Caco-2 (cell line): ENCODE results near the gene ARSB. TPM values are rescaled to one million over a fixed set of nuclear protein-coding genes. Genes with fewer than 3 reads are reported as not detected.

Experiments
- BruUV-seq: library from RNA; stranded (reverse); fragments of 400-500 nt; replicated peaks from 2 replicates; lab custom pipeline; 2021; lab: Mats Ljungman, UMichigan
- CTCF ChIA-PET: fragments of 300-600 bp; sonication (Branson Sonifier 250); formaldehyde crosslinking; loops from one replicate; lab custom pipeline; 2022; ENCODE audit warnings: antibody characterized with exemption; lab: Charles Lee
- POLR2A ChIA-PET: fragments of 300-600 bp; sonication (Branson Sonifier 250); formaldehyde crosslinking; loops from one replicate; lab custom pipeline; 2022; ENCODE audit warnings: antibody characterized with exemption; lab: Charles Lee
- DNase-seq, 2 experiments: peaks; one replicate each; pipeline versions ENCODE4 v3.0.0 to v3.0.0-alpha.2; 2020 to 2022
- H3K27me3 ChIP-seq: replicated peaks from 2 replicates; pipeline ENCODE4 v1.6.0; 2011; ENCODE audit warnings: low read length; ENCODE audit not compliant: control insufficient read depth, insufficient read depth
- H3K36me3 ChIP-seq: 2 replicates; pipeline ENCODE4 v1.5.1; 2011; ENCODE audit warnings: low read length; ENCODE audit not compliant: control insufficient read depth, insufficient read depth
- H3K4me1 ChIP-seq: fragments of 250-450 bp; sonication (Bioruptor Pico); 2 replicates; pipeline ENCODE4 v1.5.1; 2020; ENCODE audit warnings: mild to moderate bottlenecking
- H3K4me3 ChIP-seq: 2 replicates; pipeline ENCODE4 v1.5.1; 2011; ENCODE audit warnings: low read depth, mild to moderate bottlenecking, control low read depth, low read length
- H3K9me3 ChIP-seq: fragments of 250-450 bp; sonication (Bioruptor Pico); 2 replicates; pipeline ENCODE4 v1.5.1; 2020; ENCODE audit warnings: mild to moderate bottlenecking, moderate library complexity
- H3K27ac Mint-ChIP-seq: one replicate; pipeline ENCODE4 v1.8.0; 2022; ENCODE audit warnings: mixed read lengths; ENCODE audit not compliant: unreplicated experiment
- H3K27me3 Mint-ChIP-seq: one replicate; pipeline ENCODE4 v1.8.0; 2022; ENCODE audit warnings: mixed read lengths; ENCODE audit not compliant: insufficient read depth, unreplicated experiment
- H3K36me3 Mint-ChIP-seq: one replicate; pipeline ENCODE4 v1.8.0; 2022; ENCODE audit warnings: mild to moderate bottlenecking, mixed read lengths; ENCODE audit not compliant: insufficient read depth, unreplicated experiment
- H3K4me1 Mint-ChIP-seq: one replicate; pipeline ENCODE4 v1.8.0; 2022; ENCODE audit warnings: low read depth, mixed read lengths; ENCODE audit not compliant: unreplicated experiment
- H3K4me3 Mint-ChIP-seq: one replicate; pipeline ENCODE4 v1.8.0; 2022; ENCODE audit warnings: mild to moderate bottlenecking, moderate library complexity, mixed read lengths; ENCODE audit not compliant: unreplicated experiment
- H3K9me3 Mint-ChIP-seq: one replicate; pipeline ENCODE4 v1.8.0; 2022; ENCODE audit warnings: mixed read lengths; ENCODE audit not compliant: unreplicated experiment
- intact Hi-C: fragments of 100-400 bp; cut with micrococcal nuclease; formaldehyde crosslinking; loops from one replicate; pipeline ENCODE4 v1.10.0; 2022; ENCODE audit not compliant: unreplicated experiment
- total RNA-seq: library from RNA; stranded (reverse); gene quantifications from 2 replicates; pipeline ENCODE4 v1.2.3, GENCODE V29; 2022
- TF ChIP-seq, protein P1 (sequence below), 2 experiments: fragments of 200-600 bp in 1 of 2; IDR thresholded peaks; 1 replicate in 1 of 2; 2 replicates in 1 of 2; pipeline versions ENCODE4 v1.5.1 to v1.8.0; 2011 to 2022; ENCODE audit warnings: antibody characterized with exemption in 1 of 2, control low read depth in 1 of 2, inconsistent platforms in 1 of 2, low read depth in 1 of 2, low read length in 1 of 2, mild to moderate bottlenecking in 1 of 2, moderate library complexity in 1 of 2; ENCODE audit not compliant: insufficient read depth in 1 of 2, severe bottlenecking in 1 of 2, unreplicated experiment in 1 of 2

The ARSB gene
- total RNA-seq, 1 experiment from 2014 or later, result 17.4 TPM

DNA sequence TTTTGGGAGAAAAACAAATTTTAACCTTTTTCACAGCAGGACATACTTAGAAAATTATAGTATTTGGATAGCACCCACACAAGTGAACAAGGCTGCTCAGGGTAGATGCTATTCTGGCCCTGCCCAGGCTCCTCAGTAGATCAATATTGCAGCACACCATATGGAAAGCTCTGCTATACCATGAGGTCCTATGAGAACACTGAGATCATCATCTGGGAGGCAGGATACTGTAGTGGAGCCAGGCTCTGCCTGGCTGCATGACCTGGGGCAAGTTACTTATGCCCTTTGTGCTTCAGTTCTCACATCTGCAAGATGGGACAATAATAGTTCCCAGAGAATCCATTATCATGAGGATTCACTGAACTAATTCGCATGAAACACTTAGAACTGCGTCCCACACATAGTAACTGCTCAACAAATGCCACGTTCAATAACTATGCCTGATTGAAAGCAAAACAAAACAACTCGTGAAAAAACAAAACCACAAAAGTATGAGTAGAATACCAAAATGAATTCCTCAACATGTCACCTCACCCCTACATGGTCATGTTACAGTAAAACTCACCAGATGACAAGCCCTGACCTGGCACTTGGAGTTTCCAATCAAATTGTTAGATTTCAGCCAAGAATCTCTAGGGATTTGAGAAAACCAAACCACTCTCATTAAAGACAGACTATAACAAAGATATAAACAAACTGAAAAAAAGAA lies 31.9 kb downstream of the ARSB start:
- H3K4me3 ChIP-seq, result no peak overlapping the region
- H3K9me3 Mint-ChIP-seq, result no peaks in the 10 kb centered on the region
- H3K4me1 Mint-ChIP-seq, result peaks cover 9% of the 10 kb centered on the region
- H3K9me3 ChIP-seq, result no peaks in the 10 kb centered on the region
- CTCF ChIA-PET, result no interaction called here
- no peak overlapping the region for H3K27ac Mint-ChIP-seq
- no peak overlapping the region for H3K4me3 Mint-ChIP-seq
- intact Hi-C loops, result no loop called here
- POLR2A ChIA-PET, result no interaction called here
- no peaks in the 10 kb centered on the region for H3K27me3 ChIP-seq
- H3K4me1 ChIP-seq, result peaks cover 4% of the 10 kb centered on the region
- H3K27me3 Mint-ChIP-seq, result no peaks in the 10 kb centered on the region
- no TSS peak for BruUV-seq
- H3K36me3 ChIP-seq, result no peaks in the 10 kb centered on the region
- no peak for DNase-seq
- TF ChIP-seq, protein P1, sequence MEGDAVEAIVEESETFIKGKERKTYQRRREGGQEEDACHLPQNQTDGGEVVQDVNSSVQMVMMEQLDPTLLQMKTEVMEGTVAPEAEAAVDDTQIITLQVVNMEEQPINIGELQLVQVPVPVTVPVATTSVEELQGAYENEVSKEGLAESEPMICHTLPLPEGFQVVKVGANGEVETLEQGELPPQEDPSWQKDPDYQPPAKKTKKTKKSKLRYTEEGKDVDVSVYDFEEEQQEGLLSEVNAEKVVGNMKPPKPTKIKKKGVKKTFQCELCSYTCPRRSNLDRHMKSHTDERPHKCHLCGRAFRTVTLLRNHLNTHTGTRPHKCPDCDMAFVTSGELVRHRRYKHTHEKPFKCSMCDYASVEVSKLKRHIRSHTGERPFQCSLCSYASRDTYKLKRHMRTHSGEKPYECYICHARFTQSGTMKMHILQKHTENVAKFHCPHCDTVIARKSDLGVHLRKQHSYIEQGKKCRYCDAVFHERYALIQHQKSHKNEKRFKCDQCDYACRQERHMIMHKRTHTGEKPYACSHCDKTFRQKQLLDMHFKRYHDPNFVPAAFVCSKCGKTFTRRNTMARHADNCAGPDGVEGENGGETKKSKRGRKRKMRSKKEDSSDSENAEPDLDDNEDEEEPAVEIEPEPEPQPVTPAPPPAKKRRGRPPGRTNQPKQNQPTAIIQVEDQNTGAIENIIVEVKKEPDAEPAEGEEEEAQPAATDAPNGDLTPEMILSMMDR (IDR thresholded peaks at IDR 0.05; ENCODE audit: insufficient read depth in 1 of 2, low read depth in 1 of 2, low read length in 1 of 2, severe bottlenecking in 1 of 2, unreplicated experiment in 1 of 2), result no peak
- no peaks in the 10 kb centered on the region for H3K36me3 Mint-ChIP-seq

DNA sequence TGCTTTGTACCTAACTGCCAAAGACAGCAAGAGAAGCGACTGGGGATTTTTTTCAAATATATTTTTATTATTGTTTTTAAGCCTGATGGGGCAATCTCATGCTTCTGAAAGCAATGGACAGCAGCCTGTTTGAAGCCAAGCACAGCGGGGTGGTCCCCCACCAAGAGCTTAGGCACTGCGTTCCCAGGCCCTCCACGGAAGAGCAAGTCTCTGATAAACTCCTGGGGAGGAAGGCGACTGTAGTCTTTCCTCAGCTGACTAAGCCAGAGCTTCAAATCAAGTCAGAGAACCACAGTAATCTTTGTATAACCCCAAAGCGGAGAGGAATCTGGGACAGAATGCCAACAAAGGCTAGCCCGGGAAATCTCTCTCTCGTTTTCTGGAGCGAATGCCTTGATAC lies 54.4 kb downstream of the ARSB start:
- Histone ChIP-seq H3K9me3 (no peaks in the 10 kb centered on the region), H3K4me1 (peaks cover 22% of the 10 kb centered on the region), H3K36me3 (no peaks in the 10 kb centered on the region), H3K27me3 (no peaks in the 10 kb centered on the region), H3K4me3 (no peak overlapping the region)
- no peak overlapping the region for H3K27ac Mint-ChIP-seq
- peaks cover 28% of the 10 kb centered on the region for H3K4me1 Mint-ChIP-seq
- intact Hi-C loops, result no loop called here
- CTCF ChIA-PET, result no interaction called here
- H3K36me3 Mint-ChIP-seq, result no peaks in the 10 kb centered on the region
- no peaks in the 10 kb centered on the region for H3K9me3 Mint-ChIP-seq
- BruUV-seq, result no TSS peak
- no peak overlapping the region for H3K4me3 Mint-ChIP-seq
- no peak for DNase-seq
- no peaks in the 10 kb centered on the region for H3K27me3 Mint-ChIP-seq
- TF ChIP-seq, protein P1 (IDR thresholded peaks at IDR 0.05; ENCODE audit: insufficient read depth in 1 of 2, low read depth in 1 of 2, low read length in 1 of 2, severe bottlenecking in 1 of 2, unreplicated experiment in 1 of 2), result no peak
- POLR2A ChIA-PET, result no interaction called here

DNA sequence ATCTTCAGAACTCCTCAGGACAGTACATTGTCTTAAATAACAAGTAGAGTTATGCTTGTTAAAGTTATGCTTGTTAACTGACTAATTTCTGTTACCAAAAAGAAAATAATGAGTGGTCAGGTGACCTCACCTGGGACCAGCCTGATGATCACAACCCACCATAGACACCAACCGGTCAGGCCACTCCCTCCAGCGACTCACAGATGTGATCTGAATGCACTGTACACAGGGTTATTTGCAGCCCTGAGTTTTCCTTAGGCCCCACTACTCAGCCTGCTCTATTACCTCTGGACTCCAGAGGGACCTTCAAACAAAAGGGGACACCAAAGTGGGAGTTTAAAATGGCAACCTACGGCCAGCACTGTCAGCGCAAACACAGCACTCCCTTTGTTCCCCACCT lies 55.3 kb downstream of the ARSB start:
- no peaks in the 10 kb centered on the region for H3K27me3 Mint-ChIP-seq
- POLR2A ChIA-PET, result no interaction called here

More for the DNA sequence above, 55.3 kb downstream of the ARSB start:
- Histone ChIP-seq H3K4me1 (peaks cover 29% of the 10 kb centered on the region), H3K9me3 (no peaks in the 10 kb centered on the region), H3K4me3 (no peak overlapping the region), H3K27me3 (no peaks in the 10 kb centered on the region), H3K36me3 (no peaks in the 10 kb centered on the region)
- TF ChIP-seq, protein P1 (IDR thresholded peaks at IDR 0.05; ENCODE audit: insufficient read depth in 1 of 2, low read depth in 1 of 2, low read length in 1 of 2, severe bottlenecking in 1 of 2, unreplicated experiment in 1 of 2), result no peak
- no peaks in the 10 kb centered on the region for H3K9me3 Mint-ChIP-seq
- intact Hi-C loops, result no loop called here
- H3K36me3 Mint-ChIP-seq, result no peaks in the 10 kb centered on the region
- H3K27ac Mint-ChIP-seq, result peak overlapping the region; percentile 65
- CTCF ChIA-PET, result no interaction called here
- BruUV-seq, result no TSS peak
- H3K4me3 Mint-ChIP-seq, result no peak overlapping the region
- peak in 1 of 2 experiments; percentile 37 for DNase-seq
- peaks cover 31% of the 10 kb centered on the region for H3K4me1 Mint-ChIP-seq
